Choroid plexus epithelial cell (primary cell): ENCODE data around the gene TRIB2.

ENCODE experiments used
- DNase-seq: peaks from one replicate; pipeline ENCODE4 v3.0.0-alpha.2; 2010; ENCODE audit warnings: low read depth
- H3K4me3 ChIP-seq: 2 replicates; pipeline ENCODE4 v1.5.1; 2011; ENCODE audit warnings: low read depth, mild to moderate bottlenecking, control low read depth, low read length, moderate library complexity
- CTCF ChIP-seq: conservative IDR thresholded peaks from 2 replicates; pipeline ENCODE4 v1.5.1; 2011; ENCODE audit warnings: low read depth, mild to moderate bottlenecking, control low read depth, inconsistent platforms, low read length, moderate library complexity

Gene TRIB2

GRCh38 chr2:12739721-12740254 lies 23.1 kb downstream of the TRIB2 start:
- H3K4me3 ChIP-seq = no peak overlapping the region
- TF ChIP-seq CTCF = no peak
- no peak for DNase-seq

- no peak overlapping the region for H3K4me3 ChIP-seq
- no peak for TF ChIP-seq CTCF
- DNase-seq = no peak
Observed at GRCh38 chr2:12741380-12741779, 24.6 kb downstream of the TRIB2 start.

- peak; percentile 54 for DNase-seq
- TF ChIP-seq CTCF = no peak
- H3K4me3 ChIP-seq = no peak overlapping the region
Observed at GRCh38 chr2:12742891-12743290, 26.2 kb downstream of the TRIB2 start.

- TF ChIP-seq CTCF = no peak
- no peak for DNase-seq
- no peak overlapping the region for H3K4me3 ChIP-seq
Observed at GRCh38 chr2:12750166-12750905, 33.6 kb downstream of the TRIB2 start.

GRCh38 chr2:12754643-12755042 lies 37.9 kb downstream of the TRIB2 start:
- no peak overlapping the region for H3K4me3 ChIP-seq
- no peak for TF ChIP-seq CTCF
- no peak for DNase-seq

GRCh38 chr2:12755384-12755783 lies 38.6 kb downstream of the TRIB2 start:
- no peak for DNase-seq
- no peak for TF ChIP-seq CTCF
- no peak overlapping the region for H3K4me3 ChIP-seq

- no peak overlapping the region for H3K4me3 ChIP-seq
- peak; percentile 72 for DNase-seq
- TF ChIP-seq CTCF = no peak
Observed at GRCh38 chr2:12759248-12759647, 42.5 kb downstream of the TRIB2 start.
